Measurements from ENCODE around the gene POLR1E. TPM values are rescaled to one million over a fixed set of nuclear protein-coding genes. Genes with fewer than 3 reads are reported as not detected.

The POLR1E gene
- total and polyA plus RNA-seq, 4 donors, result 4.9 to 25.5 (median 14.4) TPM

DNA sequence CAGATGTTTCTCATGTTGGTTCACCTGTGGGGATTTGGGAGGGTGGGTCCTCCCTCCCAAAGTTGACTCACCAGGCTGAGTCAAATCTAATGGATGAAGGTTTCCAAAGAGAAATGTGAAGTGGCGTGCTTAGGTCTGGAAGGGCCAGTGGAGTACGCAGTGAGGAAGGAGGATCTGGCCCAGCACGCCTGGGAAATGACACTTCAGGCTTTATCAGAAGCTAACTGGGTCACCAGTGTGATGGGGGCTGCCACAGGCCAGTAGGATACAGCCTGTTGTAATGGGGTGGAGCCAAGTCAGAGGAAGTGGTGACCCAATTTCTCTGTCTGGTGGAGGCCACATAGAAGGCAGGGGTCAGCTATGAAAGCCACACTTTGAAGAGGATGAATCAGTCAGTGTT, 18.0 kb downstream of the POLR1E start:
- peaks cover 6 to 35% (median 29%) of the 10 kb centered on the region in 4 donors for H3K36me3 ChIP-seq (ENCODE audit: control insufficient read depth in 4 of 4, insufficient read depth in 3 of 4, low read depth in 1 of 4, low read length in 3 of 4)
- no peak for TF ChIP-seq TAF1 (conservative IDR thresholded peaks at IDR 0.05)
- TF ChIP-seq ATF3 (IDR thresholded peaks at IDR 0.05), result no peak
- TF ChIP-seq, protein P1, sequence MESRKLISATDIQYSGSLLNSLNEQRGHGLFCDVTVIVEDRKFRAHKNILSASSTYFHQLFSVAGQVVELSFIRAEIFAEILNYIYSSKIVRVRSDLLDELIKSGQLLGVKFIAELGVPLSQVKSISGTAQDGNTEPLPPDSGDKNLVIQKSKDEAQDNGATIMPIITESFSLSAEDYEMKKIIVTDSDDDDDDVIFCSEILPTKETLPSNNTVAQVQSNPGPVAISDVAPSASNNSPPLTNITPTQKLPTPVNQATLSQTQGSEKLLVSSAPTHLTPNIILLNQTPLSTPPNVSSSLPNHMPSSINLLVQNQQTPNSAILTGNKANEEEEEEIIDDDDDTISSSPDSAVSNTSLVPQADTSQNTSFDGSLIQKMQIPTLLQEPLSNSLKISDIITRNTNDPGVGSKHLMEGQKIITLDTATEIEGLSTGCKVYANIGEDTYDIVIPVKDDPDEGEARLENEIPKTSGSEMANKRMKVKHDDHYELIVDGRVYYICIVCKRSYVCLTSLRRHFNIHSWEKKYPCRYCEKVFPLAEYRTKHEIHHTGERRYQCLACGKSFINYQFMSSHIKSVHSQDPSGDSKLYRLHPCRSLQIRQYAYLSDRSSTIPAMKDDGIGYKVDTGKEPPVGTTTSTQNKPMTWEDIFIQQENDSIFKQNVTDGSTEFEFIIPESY (IDR thresholded peaks at IDR 0.05), result no peak
- no peak for TF ChIP-seq FOXA2 (IDR thresholded peaks at IDR 0.05)
- no peak for TF ChIP-seq REST (IDR thresholded peaks at IDR 0.05)
- TF ChIP-seq RXRA (IDR thresholded peaks at IDR 0.05), result peak; percentile 41 to 47
- peak; percentile 30 for TF ChIP-seq SP1 (IDR thresholded peaks at IDR 0.05)
- no peak for TF ChIP-seq RAD21 (IDR thresholded peaks at IDR 0.05)
- TF ChIP-seq NR2F2 (IDR thresholded peaks at IDR 0.05), result peak; percentile 47
- no peaks in the 10 kb centered on the region for H3K9me3 ChIP-seq (ENCODE audit: control insufficient read depth in 4 of 4, low read length in 3 of 4)
- H3K27ac ChIP-seq (ENCODE audit: low read depth in 1 of 2, low read length in 2 of 2), result peak overlapping the region in 1 of 2 donors; percentile 27
- no peak overlapping the region for H3K9ac ChIP-seq (ENCODE audit: low read depth in 1 of 2, low read length in 2 of 2)
- H3K27me3 ChIP-seq (ENCODE audit: control insufficient read depth in 4 of 4, insufficient read depth in 4 of 4, low read length in 3 of 4), result no peaks in the 10 kb centered on the region
- peaks cover 18 to 41% (median 30%) of the 10 kb centered on the region in 4 donors for H3K4me1 ChIP-seq (ENCODE audit: control insufficient read depth in 4 of 4, insufficient read depth in 4 of 4, low read length in 3 of 4)
- DNase-seq (ENCODE audit: low spot score), result no peak
- H3K4me3 ChIP-seq (ENCODE audit: low read depth in 1 of 3, low read length in 3 of 3), result no peak overlapping the region
- WGBS, result 89% methylated on average over 3 of the region's 3 CpGs

DNA sequence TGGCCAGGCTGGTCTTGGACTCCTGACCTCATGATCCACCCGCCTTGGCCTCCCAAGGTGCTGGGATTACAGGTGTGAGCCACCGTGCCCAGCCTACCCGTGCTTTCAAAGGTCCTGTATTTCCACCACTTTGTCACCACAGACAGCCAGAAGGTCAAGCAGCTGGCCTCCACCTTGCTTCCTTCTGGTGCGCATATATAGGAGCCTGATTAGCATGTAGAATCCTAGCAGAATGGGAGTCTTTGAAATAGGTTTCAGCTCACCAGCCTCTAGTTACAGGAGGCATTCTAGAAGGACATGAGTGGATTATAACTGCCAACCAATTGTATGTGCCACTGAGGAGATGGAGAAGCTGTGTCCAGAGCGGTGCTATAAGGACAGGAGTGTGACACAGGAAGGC, 18.9 kb downstream of the POLR1E start:
- Histone ChIP-seq H3K4me3 (ENCODE audit: low read depth in 1 of 3, low read length in 3 of 3) (no peak overlapping the region), H3K27ac (ENCODE audit: low read depth in 1 of 2, low read length in 2 of 2) (no peak overlapping the region), H3K9ac (ENCODE audit: low read depth in 1 of 2, low read length in 2 of 2) (no peak overlapping the region), H3K36me3 (ENCODE audit: control insufficient read depth in 4 of 4, insufficient read depth in 3 of 4, low read depth in 1 of 4, low read length in 3 of 4) (peaks cover 6 to 32% (median 23%) of the 10 kb centered on the region in 4 donors), H3K27me3 (ENCODE audit: control insufficient read depth in 4 of 4, insufficient read depth in 4 of 4, low read length in 3 of 4) (no peaks in the 10 kb centered on the region), H3K9me3 (ENCODE audit: control insufficient read depth in 4 of 4, low read length in 3 of 4) (no peaks in the 10 kb centered on the region), H3K4me1 (ENCODE audit: control insufficient read depth in 4 of 4, insufficient read depth in 4 of 4, low read length in 3 of 4) (peaks cover 18 to 50% (median 38%) of the 10 kb centered on the region in 4 donors)
- TF ChIP-seq NR2F2 (IDR thresholded peaks at IDR 0.05), result no peak
- no peak for TF ChIP-seq MAX (IDR thresholded peaks at IDR 0.05)
- TF ChIP-seq, protein P1 (IDR thresholded peaks at IDR 0.05), result no peak
- TF ChIP-seq ATF3 (IDR thresholded peaks at IDR 0.05), result no peak
- no peak for TF ChIP-seq FOXA2 (IDR thresholded peaks at IDR 0.05)
- TF ChIP-seq EGR1 (IDR thresholded peaks at IDR 0.05; ENCODE audit: low read depth in 2 of 2), result no peak
- TF ChIP-seq GABPA (IDR thresholded peaks at IDR 0.05 in 1 of 2, conservative IDR thresholded peaks at IDR 0.05 in 1 of 2), result no peak
- TF ChIP-seq TAF1 (conservative IDR thresholded peaks at IDR 0.05), result no peak
- no peak for TF ChIP-seq YY1 (IDR thresholded peaks at IDR 0.05)
- TF ChIP-seq RXRA (IDR thresholded peaks at IDR 0.05), result no peak
- TF ChIP-seq RAD21 (IDR thresholded peaks at IDR 0.05), result no peak
- TF ChIP-seq JUND (IDR thresholded peaks at IDR 0.05), result no peak
- no peak for TF ChIP-seq REST (IDR thresholded peaks at IDR 0.05)
- TF ChIP-seq SP1 (IDR thresholded peaks at IDR 0.05), result no peak
- TF ChIP-seq HNF4A (conservative IDR thresholded peaks at IDR 0.05), result no peak
- no peak for TF ChIP-seq HNF4G (IDR thresholded peaks at IDR 0.05)
- WGBS, result 93% methylated on average over 5 of the region's 5 CpGs
- no peak for DNase-seq (ENCODE audit: low spot score)
